Type B pancreatic cell (in vitro differentiated cells): ENCODE results near the gene COASY. TPM values are rescaled to one million over a fixed set of nuclear protein-coding genes. Genes with fewer than 3 reads are reported as not detected.

Experiments used
- DNase-seq: peaks from one replicate; pipeline ENCODE4 v3.0.0; 2021; ENCODE audit warnings: mixed read lengths; ENCODE audit not compliant: unreplicated experiment; ENCODE audit errors: extremely low spot score
- H3K27ac Mint-ChIP-seq: 2 replicates; pipeline ENCODE4 v1.8.0; 2021; ENCODE audit warnings: mild to moderate bottlenecking, mixed read lengths
- H3K27me3 Mint-ChIP-seq: 2 replicates; pipeline ENCODE4 v1.8.0; 2021; ENCODE audit warnings: mixed read lengths
- H3K36me3 Mint-ChIP-seq: 2 replicates; pipeline ENCODE4 v1.8.0; 2021; ENCODE audit warnings: mixed read lengths
- H3K4me1 Mint-ChIP-seq: one replicate; pipeline ENCODE4 v1.8.0; 2021; ENCODE audit warnings: mixed read lengths; ENCODE audit not compliant: unreplicated experiment
- H3K4me3 Mint-ChIP-seq: 2 replicates; pipeline ENCODE4 v1.8.0; 2021; ENCODE audit warnings: mild to moderate bottlenecking, mixed read lengths
- H3K9me3 Mint-ChIP-seq: 2 replicates; pipeline ENCODE4 v1.8.0; 2021; ENCODE audit warnings: mixed read lengths
- total RNA-seq: library from RNA; stranded (reverse); gene quantifications from 2 replicates; pipeline ENCODE4 v1.2.1, GENCODE V29; 2021; ENCODE audit warnings: low replicate concordance
- TF ChIP-seq, protein P1 (sequence below): fragments of 200-600 bp; sonication (generic); conservative IDR thresholded peaks from 2 replicates; pipeline ENCODE4 v1.5.0; 2021; ENCODE audit warnings: antibody characterized with exemption, mild to moderate bottlenecking

The COASY gene
- total RNA-seq, 1 donor from 2014 or later, result 78.0 TPM

DNA sequence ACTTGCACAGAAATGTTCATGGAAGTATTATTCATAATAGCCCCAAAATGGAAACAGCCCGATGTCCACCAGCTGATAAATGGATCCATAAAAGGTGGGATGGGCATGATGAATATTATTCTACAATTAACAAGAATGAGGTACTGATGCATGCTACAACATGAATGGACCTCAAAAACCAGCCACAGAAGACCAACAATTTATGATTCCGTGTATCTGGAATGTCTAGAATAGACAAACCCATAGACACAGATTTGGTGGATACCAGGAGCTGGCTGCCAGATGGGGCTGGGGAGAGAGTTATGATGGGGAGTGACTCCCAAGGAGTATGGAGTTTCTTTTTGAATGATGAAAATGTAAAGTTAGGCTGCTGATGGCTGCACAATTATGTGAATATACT lies 36.7 kb upstream of the COASY start:
- Mint-ChIP-seq H3K36me3 (peaks cover 11% of the 10 kb centered on the region), H3K9me3 (no peaks in the 10 kb centered on the region), H3K4me1 (peaks cover 30% of the 10 kb centered on the region), H3K27ac (no peak overlapping the region), H3K27me3 (no peaks in the 10 kb centered on the region), H3K4me3 (no peak overlapping the region)
- no peak for DNase-seq
- TF ChIP-seq, protein P1, sequence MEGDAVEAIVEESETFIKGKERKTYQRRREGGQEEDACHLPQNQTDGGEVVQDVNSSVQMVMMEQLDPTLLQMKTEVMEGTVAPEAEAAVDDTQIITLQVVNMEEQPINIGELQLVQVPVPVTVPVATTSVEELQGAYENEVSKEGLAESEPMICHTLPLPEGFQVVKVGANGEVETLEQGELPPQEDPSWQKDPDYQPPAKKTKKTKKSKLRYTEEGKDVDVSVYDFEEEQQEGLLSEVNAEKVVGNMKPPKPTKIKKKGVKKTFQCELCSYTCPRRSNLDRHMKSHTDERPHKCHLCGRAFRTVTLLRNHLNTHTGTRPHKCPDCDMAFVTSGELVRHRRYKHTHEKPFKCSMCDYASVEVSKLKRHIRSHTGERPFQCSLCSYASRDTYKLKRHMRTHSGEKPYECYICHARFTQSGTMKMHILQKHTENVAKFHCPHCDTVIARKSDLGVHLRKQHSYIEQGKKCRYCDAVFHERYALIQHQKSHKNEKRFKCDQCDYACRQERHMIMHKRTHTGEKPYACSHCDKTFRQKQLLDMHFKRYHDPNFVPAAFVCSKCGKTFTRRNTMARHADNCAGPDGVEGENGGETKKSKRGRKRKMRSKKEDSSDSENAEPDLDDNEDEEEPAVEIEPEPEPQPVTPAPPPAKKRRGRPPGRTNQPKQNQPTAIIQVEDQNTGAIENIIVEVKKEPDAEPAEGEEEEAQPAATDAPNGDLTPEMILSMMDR, result no peak

DNA sequence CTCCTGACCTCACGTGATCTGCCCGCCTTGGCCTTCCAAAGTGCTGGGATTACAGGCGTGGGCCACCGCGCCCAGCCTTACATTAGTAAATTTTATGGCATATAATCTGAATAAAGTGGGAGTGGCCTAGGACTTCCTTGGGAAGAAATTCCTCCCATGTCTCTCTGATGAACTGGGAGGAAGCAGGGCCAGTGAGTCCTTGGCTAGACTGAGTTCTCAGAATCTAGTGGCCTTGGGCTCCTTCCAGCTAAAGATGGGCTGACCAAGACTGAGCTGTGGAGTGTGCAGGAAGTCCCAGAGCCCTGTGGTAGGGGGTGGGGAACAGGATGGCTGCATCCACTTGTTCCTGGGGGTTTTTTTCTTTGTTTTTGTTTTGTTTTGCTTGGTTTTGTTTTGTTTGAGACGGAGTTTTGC lies 35.9 kb upstream of the COASY start:
- H3K9me3 Mint-ChIP-seq, result no peaks in the 10 kb centered on the region
- peaks cover 26% of the 10 kb centered on the region for H3K4me1 Mint-ChIP-seq
- no peak overlapping the region for H3K27ac Mint-ChIP-seq
- DNase-seq, result no peak
- H3K27me3 Mint-ChIP-seq, result no peaks in the 10 kb centered on the region
- peaks cover 11% of the 10 kb centered on the region for H3K36me3 Mint-ChIP-seq
- TF ChIP-seq, protein P1, result no peak
- no peak overlapping the region for H3K4me3 Mint-ChIP-seq

DNA sequence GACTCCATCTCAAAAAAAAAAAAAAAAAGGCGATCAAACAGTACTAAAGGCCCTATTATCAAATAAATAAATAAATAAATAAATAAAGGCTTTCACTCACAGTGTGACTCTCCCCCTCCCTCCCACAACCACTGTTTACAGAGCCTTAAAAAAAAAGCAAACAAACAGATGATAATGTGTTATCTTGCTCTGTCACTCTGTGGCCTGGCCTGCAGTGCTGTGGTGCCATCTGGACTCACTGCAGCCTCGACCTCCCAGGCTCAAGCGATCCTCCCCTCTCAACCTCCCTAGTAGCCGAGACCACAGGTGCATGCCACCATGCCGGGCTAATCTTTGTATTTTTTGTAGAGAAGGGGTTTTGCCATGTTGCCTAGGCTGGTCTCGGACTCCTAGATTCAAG lies 34.0 kb upstream of the COASY start:
- TF ChIP-seq, protein P1, result no peak
- Mint-ChIP-seq H3K4me1 (peaks cover 17% of the 10 kb centered on the region), H3K4me3 (no peak overlapping the region), H3K27me3 (no peaks in the 10 kb centered on the region), H3K27ac (no peak overlapping the region), H3K36me3 (peaks cover 3% of the 10 kb centered on the region), H3K9me3 (no peaks in the 10 kb centered on the region)
- DNase-seq, result no peak

DNA sequence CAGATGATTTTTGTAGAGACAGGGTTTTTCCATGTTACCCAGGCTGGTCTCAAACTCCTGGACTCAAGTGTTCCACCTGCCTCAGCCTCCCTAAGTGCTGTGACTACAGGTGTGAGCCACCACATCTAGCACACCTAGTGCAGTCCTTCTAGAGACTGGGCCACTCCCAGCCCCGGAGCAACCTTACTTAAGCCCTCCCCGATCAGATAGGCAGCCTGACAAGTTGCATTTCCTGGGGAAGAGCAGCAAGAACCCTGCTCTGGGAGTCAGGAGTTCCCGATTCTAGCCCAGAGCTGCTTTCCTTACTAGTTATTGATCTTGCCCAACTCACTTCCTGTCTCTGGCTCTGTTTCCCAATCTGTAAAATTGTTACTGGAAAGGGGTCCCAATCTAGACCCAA lies 32.9 kb upstream of the COASY start:
- Mint-ChIP-seq H3K27me3 (no peaks in the 10 kb centered on the region), H3K4me1 (peaks cover 17% of the 10 kb centered on the region), H3K27ac (no peak overlapping the region), H3K9me3 (no peaks in the 10 kb centered on the region), H3K4me3 (no peak overlapping the region), H3K36me3 (peaks cover 3% of the 10 kb centered on the region)
- TF ChIP-seq, protein P1, result no peak
- DNase-seq, result no peak

DNA sequence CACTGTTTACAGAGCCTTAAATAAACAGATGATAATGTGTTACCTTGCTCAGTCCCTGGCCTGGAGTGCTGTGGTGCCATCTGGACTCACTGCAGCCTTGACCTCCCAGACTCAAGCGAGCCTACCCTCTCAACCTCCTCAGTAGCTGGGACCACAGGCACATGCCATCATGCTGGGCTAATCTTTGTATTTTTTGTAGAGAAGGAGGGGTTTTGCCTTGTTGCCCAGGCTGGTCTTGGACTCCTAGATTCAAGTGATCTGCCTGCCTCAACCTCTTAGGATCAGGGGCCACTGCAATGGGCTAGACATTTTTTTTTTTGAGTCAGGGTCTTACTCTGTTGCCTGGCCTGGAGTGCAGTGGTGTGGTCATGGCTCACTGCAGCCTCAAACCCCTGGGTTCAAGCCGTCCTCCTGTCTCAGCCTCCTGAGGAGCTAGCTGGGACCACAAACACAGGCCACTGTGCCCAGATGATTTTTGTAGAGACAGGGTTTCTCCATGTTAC lies 30.9 kb upstream of the COASY start:
- H3K36me3 Mint-ChIP-seq, result no peaks in the 10 kb centered on the region
- H3K4me3 Mint-ChIP-seq, result peak overlapping the region; percentile 88
- H3K9me3 Mint-ChIP-seq, result no peaks in the 10 kb centered on the region
- H3K27me3 Mint-ChIP-seq, result no peaks in the 10 kb centered on the region
- H3K4me1 Mint-ChIP-seq, result peaks cover 23% of the 10 kb centered on the region
- TF ChIP-seq, protein P1, result no peak
- peak overlapping the region; percentile 93 for H3K27ac Mint-ChIP-seq
- no peak for DNase-seq
